ENCODE data around the gene SLC16A1. TPM values are rescaled to one million over a fixed set of nuclear protein-coding genes. Genes with fewer than 3 reads are reported as not detected.

The SLC16A1 gene
- total and polyA plus RNA-seq, 2 donors, result 19.4 to 28.6 TPM

DNA sequence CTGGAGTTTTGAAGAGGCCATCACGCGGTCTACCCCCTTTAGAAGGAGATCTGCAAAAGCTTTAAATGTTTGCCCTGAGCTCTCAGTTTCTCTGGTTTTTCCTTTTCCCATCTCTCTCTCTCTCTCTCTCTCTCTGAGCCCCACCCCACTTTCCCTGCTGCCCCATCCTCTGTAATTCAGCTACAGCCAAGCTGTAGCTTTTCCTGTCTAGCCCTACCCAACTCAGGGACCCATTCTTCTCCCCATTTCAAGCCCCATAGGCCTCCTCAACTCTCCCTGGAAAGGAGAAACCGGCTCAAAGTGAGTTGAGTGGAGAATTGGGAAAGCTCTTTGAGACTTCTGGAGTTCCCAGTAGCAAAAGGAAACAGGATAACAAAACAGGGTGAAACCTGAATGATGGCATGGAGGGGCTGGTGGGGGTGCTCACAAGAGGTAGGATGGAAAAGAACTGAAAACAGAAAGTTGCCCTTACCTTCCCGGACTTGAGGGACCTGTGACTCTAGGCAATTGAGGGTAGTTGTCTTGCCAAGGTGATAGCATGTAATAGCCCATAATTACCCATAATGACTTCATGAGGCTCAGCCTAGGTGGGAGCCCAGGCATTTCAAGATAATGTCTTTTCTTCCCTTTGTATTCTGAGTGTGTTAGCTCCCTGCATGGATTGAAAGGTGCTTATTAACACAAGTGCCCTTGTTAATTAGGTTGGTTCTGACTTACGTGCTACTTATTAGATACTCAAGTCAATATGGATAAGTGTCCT is 84.9 kb downstream of the SLC16A1 start:
- Histone ChIP-seq H3K9me3 (ENCODE audit: control insufficient read depth in 2 of 2, insufficient read depth in 1 of 2, low read length in 1 of 2) (no peaks in the 10 kb centered on the region), H3K4me1 (ENCODE audit: control insufficient read depth in 2 of 2, insufficient read depth in 2 of 2, low read length in 2 of 2) (no peaks in the 10 kb centered on the region), H3K4me3 (ENCODE audit: low read length in 2 of 2) (no peak overlapping the region), H3K36me3 (ENCODE audit: control insufficient read depth in 2 of 2, insufficient read depth in 2 of 2, low read length in 1 of 2) (no peaks in the 10 kb centered on the region), H3K27me3 (ENCODE audit: control insufficient read depth in 2 of 2, insufficient read depth in 1 of 2, low read length in 1 of 2) (no peaks in the 10 kb centered on the region), H3K27ac (ENCODE audit: low read depth in 1 of 2, low read length in 1 of 2) (no peak overlapping the region)
- over 99% methylated on average over 5 of the region's 5 CpGs for WGBS
- no peak for DNase-seq (ENCODE audit: low read depth in 6 of 9, low spot score in 9 of 9)

DNA sequence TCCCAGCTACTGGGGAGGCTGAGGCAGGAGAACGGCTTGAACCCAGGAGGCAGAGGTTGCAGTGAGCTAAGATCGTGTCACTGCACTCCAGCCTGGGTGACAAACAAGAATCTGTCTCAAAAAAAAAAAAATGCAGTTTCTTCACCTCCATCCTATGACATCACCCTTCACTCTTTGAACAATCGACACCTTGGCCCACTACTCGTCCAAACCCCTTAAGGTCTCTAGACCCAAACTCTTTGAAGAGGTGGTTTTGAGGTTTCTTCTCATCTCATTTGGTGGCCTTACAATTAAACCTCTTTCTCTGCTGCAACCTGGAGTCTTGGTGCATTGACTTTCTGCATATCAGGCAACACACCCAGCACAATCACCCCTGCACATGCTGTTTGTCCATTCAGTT is 86.1 kb downstream of the SLC16A1 start:
- DNase-seq (ENCODE audit: low read depth in 6 of 9, low spot score in 9 of 9), result no peak
- Histone ChIP-seq H3K9me3 (ENCODE audit: control insufficient read depth in 2 of 2, insufficient read depth in 1 of 2, low read length in 1 of 2) (no peaks in the 10 kb centered on the region), H3K27ac (ENCODE audit: low read depth in 1 of 2, low read length in 1 of 2) (no peak overlapping the region), H3K36me3 (ENCODE audit: control insufficient read depth in 2 of 2, insufficient read depth in 2 of 2, low read length in 1 of 2) (no peaks in the 10 kb centered on the region), H3K4me1 (ENCODE audit: control insufficient read depth in 2 of 2, insufficient read depth in 2 of 2, low read length in 2 of 2) (no peaks in the 10 kb centered on the region), H3K4me3 (ENCODE audit: low read length in 2 of 2) (no peak overlapping the region), H3K27me3 (ENCODE audit: control insufficient read depth in 2 of 2, insufficient read depth in 1 of 2, low read length in 1 of 2) (no peaks in the 10 kb centered on the region)
- WGBS, result 73% methylated on average over 4 of the region's 4 CpGs

DNA sequence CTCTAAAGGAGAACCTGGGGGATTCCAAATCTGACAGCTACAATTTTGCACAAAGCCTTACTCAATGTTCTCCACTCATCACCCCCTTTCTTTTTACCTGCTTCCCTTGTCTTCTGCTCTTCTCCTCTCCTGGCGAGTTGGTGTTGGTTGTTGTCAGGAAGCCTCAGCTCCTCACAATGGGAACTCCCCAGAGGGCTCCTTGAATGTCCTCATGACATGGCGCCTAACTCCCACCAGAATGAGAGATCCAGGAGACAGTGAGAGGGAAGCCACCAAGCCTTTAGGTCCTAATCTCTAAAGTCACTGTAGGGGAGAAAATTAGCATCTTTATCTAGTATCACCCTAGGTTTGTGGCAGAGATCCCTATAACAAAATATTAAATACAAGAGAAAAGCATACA is 87.8 kb downstream of the SLC16A1 start:
- H3K9me3 ChIP-seq (ENCODE audit: control insufficient read depth in 2 of 2, insufficient read depth in 1 of 2, low read length in 1 of 2), result no peaks in the 10 kb centered on the region
- no peak overlapping the region for H3K4me3 ChIP-seq (ENCODE audit: low read length in 2 of 2)
- H3K27ac ChIP-seq (ENCODE audit: low read depth in 1 of 2, low read length in 1 of 2), result no peak overlapping the region
- 94% methylated on average over 2 of the region's 2 CpGs for WGBS
- no peak for DNase-seq (ENCODE audit: low read depth in 6 of 9, low spot score in 9 of 9)
- no peaks in the 10 kb centered on the region for H3K36me3 ChIP-seq (ENCODE audit: control insufficient read depth in 2 of 2, insufficient read depth in 2 of 2, low read length in 1 of 2)
- no peaks in the 10 kb centered on the region for H3K4me1 ChIP-seq (ENCODE audit: control insufficient read depth in 2 of 2, insufficient read depth in 2 of 2, low read length in 2 of 2)
- no peaks in the 10 kb centered on the region for H3K27me3 ChIP-seq (ENCODE audit: control insufficient read depth in 2 of 2, insufficient read depth in 1 of 2, low read length in 1 of 2)

DNA sequence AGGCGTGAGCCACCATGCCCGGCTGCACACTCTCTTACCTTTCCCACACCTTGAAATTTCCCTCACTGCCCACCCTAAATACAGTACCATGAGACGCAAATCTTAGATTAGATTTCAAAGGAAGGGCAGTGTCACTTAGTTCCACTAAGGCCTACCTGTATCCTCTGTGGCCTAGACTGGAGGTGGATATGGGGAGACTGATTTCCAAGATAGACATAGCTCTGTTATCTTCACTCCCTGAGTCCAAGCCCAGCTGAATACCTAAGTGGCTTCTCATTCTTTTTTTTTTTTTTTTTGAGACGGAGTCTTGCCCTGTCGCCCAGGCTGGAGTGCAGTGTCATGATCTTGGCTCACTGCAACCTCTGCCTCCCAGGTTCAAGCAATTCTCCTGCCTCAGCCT is 89.0 kb downstream of the SLC16A1 start:
- Histone ChIP-seq H3K4me1 (ENCODE audit: control insufficient read depth in 2 of 2, insufficient read depth in 2 of 2, low read length in 2 of 2) (no peaks in the 10 kb centered on the region), H3K36me3 (ENCODE audit: control insufficient read depth in 2 of 2, insufficient read depth in 2 of 2, low read length in 1 of 2) (no peaks in the 10 kb centered on the region), H3K4me3 (ENCODE audit: low read length in 2 of 2) (no peak overlapping the region), H3K9me3 (ENCODE audit: control insufficient read depth in 2 of 2, insufficient read depth in 1 of 2, low read length in 1 of 2) (no peaks in the 10 kb centered on the region), H3K27me3 (ENCODE audit: control insufficient read depth in 2 of 2, insufficient read depth in 1 of 2, low read length in 1 of 2) (no peaks in the 10 kb centered on the region), H3K27ac (ENCODE audit: low read depth in 1 of 2, low read length in 1 of 2) (no peak overlapping the region)
- DNase-seq (ENCODE audit: low read depth in 6 of 9, low spot score in 9 of 9), result no peak
- 99% methylated on average over 5 of the region's 5 CpGs for WGBS

DNA sequence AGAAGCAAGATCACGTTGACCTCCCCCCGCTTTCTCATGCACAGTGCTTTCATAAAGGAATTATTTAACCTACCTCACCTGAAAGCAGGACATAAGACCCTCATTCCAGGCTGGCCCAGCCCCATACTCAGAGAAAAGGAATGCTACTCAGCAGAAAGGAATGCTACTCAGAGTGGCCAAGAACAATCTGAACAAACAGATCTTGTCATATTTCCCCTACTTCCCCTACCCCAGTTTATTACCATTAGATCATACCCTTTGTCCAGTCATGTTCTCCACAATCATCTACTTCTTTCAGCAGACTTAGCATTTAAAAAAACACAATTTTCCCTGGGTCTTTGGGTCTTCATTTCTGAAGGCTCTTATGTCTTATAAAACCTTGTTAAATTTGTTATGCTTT is 89.8 kb downstream of the SLC16A1 start:
- WGBS, result 96% methylated on average over 2 of the region's 2 CpGs
- no peak for DNase-seq (ENCODE audit: low read depth in 6 of 9, low spot score in 9 of 9)
- H3K27ac ChIP-seq (ENCODE audit: low read depth in 1 of 2, low read length in 1 of 2), result peak overlapping the region in 1 of 2 donors; percentile 2
- H3K4me3 ChIP-seq (ENCODE audit: low read length in 2 of 2), result no peak overlapping the region
- no peaks in the 10 kb centered on the region for H3K4me1 ChIP-seq (ENCODE audit: control insufficient read depth in 2 of 2, insufficient read depth in 2 of 2, low read length in 2 of 2)
- H3K9me3 ChIP-seq (ENCODE audit: control insufficient read depth in 2 of 2, insufficient read depth in 1 of 2, low read length in 1 of 2), result no peaks in the 10 kb centered on the region
- no peaks in the 10 kb centered on the region for H3K36me3 ChIP-seq (ENCODE audit: control insufficient read depth in 2 of 2, insufficient read depth in 2 of 2, low read length in 1 of 2)
- H3K27me3 ChIP-seq (ENCODE audit: control insufficient read depth in 2 of 2, insufficient read depth in 1 of 2, low read length in 1 of 2), result no peaks in the 10 kb centered on the region

DNA sequence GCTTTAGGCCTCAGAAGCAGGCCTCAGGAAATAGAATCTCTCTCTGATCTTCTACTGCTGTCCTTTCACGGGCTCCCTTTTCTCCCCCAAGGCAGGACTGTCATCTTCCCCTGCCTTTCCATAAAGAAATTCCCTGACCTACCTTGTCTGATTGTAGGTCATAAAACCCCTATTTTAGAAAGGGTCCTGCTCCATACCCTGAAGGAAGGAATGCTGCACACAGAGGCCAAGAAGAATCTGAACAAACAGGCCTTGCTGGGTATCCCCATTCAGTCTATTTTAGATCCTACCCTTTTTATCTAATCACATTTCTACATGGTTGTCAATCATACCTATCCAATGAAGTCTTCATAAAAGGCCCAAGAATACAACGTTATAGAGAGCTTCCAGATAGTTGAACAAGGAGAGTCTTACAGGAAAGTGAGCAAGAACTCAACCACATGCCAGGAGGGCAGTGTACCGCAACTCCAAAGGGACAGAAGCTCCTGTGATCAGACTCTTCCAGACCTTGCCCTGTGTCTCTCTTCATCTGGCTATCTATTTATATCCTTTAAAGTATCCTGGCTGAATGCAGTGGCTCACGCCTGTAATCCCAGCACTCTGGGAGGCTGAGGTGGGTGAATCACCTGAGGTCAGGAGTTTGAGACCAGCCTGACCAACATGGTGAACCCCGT is 93.1 kb downstream of the SLC16A1 start:
- DNase-seq (ENCODE audit: low read depth in 6 of 9, low spot score in 9 of 9), result no peak
- H3K4me1 ChIP-seq (ENCODE audit: control insufficient read depth in 2 of 2, insufficient read depth in 2 of 2, low read length in 2 of 2), result no peaks in the 10 kb centered on the region
- WGBS, result 95% methylated on average over 5 of the region's 5 CpGs
- H3K9me3 ChIP-seq (ENCODE audit: control insufficient read depth in 2 of 2, insufficient read depth in 1 of 2, low read length in 1 of 2), result no peaks in the 10 kb centered on the region
- no peaks in the 10 kb centered on the region for H3K36me3 ChIP-seq (ENCODE audit: control insufficient read depth in 2 of 2, insufficient read depth in 2 of 2, low read length in 1 of 2)
- no peak overlapping the region for H3K27ac ChIP-seq (ENCODE audit: low read depth in 1 of 2, low read length in 1 of 2)
- H3K4me3 ChIP-seq (ENCODE audit: low read length in 2 of 2), result no peak overlapping the region
- no peaks in the 10 kb centered on the region for H3K27me3 ChIP-seq (ENCODE audit: control insufficient read depth in 2 of 2, insufficient read depth in 1 of 2, low read length in 1 of 2)

Other genes with a start within 250 kb of the SLC16A1 start
- gene RHOC, start 249.1 kb downstream of the SLC16A1 start, total RNA-seq, result 78.2 TPM
- 227 TPM for gene RHOC, start 249.1 kb downstream of the SLC16A1 start, polyA plus RNA-seq
- 1.7 TPM for gene PPM1J, start 240.9 kb downstream of the SLC16A1 start, total RNA-seq
- gene PPM1J, start 240.9 kb downstream of the SLC16A1 start, polyA plus RNA-seq, result 8.4 TPM
- gene LRIG2, start 117.0 kb upstream of the SLC16A1 start, total RNA-seq, result 8.1 TPM
- 8.7 TPM for gene LRIG2, start 117.0 kb upstream of the SLC16A1 start, polyA plus RNA-seq

Measured in thymus (tissue), 11 donors.